H1 (cell line): ENCODE results near the gene CLUH. TPM values are rescaled to one million over a fixed set of nuclear protein-coding genes. Genes with fewer than 3 reads are reported as not detected.

Experiments used
- CTBP2 ChIP-seq: IDR thresholded peaks from 2 replicates; pipeline ENCODE4 v1.7.0; 2011; ENCODE audit warnings: borderline replicate concordance, mild to moderate bottlenecking, moderate library complexity, mixed read lengths, low read length; ENCODE audit not compliant: insufficient read depth, insufficient read length
- POU5F1 ChIP-seq: IDR thresholded peaks from 2 replicates; pipeline ENCODE4 v1.6.1; 2011; ENCODE audit warnings: low read depth, mild to moderate bottlenecking, low read length, moderate library complexity
- SP4 ChIP-seq: IDR thresholded peaks from 2 replicates; pipeline ENCODE4 v1.6.1; 2012; ENCODE audit warnings: low read length, inconsistent platforms
- polyA plus RNA-seq, 7 experiments: library from polyadenylated mRNA; depleted of rRNA in 3 of 7; stranded (reverse) in 5 of 7; unstranded in 2 of 7; fragments of >200 nt in 5 of 7; fragments of 200-250 nt in 2 of 7; gene quantifications; 1 replicate in 5 of 7; 2 replicates in 1 of 7; 4 replicates in 1 of 7; pipeline versions ENCODE4 v1.2.1 to v1.2.3, GENCODE V29; 2011 to 2013; ENCODE audit warnings: missing spikeins in 2 of 7, mixed read lengths in 2 of 7
- total RNA-seq: library from RNA; stranded (reverse); fragmentation: NEBNext Ultra II Directional; extraction: Animal tissue kit (Norgen Biotek cat#: 25700); gene quantifications from 2 replicates; pipeline ENCODE4 v1.2.1, GENCODE V29; 2021
- TF ChIP-seq, protein P1 (sequence below): fragments of 300-600 bp; sonication (generic); IDR thresholded peaks from 2 replicates; pipeline ENCODE4 v1.7.1; 2012; ENCODE audit warnings: low read length, moderate library complexity, mild to moderate bottlenecking, inconsistent platforms; ENCODE audit not compliant: insufficient replicate concordance

Gene CLUH
- total and polyA plus RNA-seq, 2 of the 8 experiments (the other 6 are each of a cell fraction or from before 2014, with no cell fraction given), result 33.6 to 98.6 TPM

DNA sequence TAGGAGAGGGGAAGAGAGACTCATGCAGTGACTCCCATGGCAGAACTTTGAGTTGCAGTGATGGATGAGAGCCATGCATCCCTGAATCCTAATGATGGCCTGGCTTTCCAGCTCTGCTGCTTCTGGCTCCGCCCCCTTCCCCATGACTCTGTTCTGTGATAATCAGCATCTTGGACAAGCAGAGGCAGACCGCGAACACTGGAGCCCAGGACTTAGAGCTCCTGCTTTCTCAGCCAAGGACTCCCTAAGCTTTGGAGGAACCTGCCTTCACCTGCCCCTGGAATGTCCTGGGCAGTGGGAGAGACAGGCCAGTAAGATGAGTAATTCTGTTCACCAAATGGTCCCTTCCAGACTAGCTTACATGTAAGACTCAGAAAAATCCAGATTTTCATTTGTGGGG, 25.4 kb upstream of the CLUH start (continued):
- TF ChIP-seq, protein P1, sequence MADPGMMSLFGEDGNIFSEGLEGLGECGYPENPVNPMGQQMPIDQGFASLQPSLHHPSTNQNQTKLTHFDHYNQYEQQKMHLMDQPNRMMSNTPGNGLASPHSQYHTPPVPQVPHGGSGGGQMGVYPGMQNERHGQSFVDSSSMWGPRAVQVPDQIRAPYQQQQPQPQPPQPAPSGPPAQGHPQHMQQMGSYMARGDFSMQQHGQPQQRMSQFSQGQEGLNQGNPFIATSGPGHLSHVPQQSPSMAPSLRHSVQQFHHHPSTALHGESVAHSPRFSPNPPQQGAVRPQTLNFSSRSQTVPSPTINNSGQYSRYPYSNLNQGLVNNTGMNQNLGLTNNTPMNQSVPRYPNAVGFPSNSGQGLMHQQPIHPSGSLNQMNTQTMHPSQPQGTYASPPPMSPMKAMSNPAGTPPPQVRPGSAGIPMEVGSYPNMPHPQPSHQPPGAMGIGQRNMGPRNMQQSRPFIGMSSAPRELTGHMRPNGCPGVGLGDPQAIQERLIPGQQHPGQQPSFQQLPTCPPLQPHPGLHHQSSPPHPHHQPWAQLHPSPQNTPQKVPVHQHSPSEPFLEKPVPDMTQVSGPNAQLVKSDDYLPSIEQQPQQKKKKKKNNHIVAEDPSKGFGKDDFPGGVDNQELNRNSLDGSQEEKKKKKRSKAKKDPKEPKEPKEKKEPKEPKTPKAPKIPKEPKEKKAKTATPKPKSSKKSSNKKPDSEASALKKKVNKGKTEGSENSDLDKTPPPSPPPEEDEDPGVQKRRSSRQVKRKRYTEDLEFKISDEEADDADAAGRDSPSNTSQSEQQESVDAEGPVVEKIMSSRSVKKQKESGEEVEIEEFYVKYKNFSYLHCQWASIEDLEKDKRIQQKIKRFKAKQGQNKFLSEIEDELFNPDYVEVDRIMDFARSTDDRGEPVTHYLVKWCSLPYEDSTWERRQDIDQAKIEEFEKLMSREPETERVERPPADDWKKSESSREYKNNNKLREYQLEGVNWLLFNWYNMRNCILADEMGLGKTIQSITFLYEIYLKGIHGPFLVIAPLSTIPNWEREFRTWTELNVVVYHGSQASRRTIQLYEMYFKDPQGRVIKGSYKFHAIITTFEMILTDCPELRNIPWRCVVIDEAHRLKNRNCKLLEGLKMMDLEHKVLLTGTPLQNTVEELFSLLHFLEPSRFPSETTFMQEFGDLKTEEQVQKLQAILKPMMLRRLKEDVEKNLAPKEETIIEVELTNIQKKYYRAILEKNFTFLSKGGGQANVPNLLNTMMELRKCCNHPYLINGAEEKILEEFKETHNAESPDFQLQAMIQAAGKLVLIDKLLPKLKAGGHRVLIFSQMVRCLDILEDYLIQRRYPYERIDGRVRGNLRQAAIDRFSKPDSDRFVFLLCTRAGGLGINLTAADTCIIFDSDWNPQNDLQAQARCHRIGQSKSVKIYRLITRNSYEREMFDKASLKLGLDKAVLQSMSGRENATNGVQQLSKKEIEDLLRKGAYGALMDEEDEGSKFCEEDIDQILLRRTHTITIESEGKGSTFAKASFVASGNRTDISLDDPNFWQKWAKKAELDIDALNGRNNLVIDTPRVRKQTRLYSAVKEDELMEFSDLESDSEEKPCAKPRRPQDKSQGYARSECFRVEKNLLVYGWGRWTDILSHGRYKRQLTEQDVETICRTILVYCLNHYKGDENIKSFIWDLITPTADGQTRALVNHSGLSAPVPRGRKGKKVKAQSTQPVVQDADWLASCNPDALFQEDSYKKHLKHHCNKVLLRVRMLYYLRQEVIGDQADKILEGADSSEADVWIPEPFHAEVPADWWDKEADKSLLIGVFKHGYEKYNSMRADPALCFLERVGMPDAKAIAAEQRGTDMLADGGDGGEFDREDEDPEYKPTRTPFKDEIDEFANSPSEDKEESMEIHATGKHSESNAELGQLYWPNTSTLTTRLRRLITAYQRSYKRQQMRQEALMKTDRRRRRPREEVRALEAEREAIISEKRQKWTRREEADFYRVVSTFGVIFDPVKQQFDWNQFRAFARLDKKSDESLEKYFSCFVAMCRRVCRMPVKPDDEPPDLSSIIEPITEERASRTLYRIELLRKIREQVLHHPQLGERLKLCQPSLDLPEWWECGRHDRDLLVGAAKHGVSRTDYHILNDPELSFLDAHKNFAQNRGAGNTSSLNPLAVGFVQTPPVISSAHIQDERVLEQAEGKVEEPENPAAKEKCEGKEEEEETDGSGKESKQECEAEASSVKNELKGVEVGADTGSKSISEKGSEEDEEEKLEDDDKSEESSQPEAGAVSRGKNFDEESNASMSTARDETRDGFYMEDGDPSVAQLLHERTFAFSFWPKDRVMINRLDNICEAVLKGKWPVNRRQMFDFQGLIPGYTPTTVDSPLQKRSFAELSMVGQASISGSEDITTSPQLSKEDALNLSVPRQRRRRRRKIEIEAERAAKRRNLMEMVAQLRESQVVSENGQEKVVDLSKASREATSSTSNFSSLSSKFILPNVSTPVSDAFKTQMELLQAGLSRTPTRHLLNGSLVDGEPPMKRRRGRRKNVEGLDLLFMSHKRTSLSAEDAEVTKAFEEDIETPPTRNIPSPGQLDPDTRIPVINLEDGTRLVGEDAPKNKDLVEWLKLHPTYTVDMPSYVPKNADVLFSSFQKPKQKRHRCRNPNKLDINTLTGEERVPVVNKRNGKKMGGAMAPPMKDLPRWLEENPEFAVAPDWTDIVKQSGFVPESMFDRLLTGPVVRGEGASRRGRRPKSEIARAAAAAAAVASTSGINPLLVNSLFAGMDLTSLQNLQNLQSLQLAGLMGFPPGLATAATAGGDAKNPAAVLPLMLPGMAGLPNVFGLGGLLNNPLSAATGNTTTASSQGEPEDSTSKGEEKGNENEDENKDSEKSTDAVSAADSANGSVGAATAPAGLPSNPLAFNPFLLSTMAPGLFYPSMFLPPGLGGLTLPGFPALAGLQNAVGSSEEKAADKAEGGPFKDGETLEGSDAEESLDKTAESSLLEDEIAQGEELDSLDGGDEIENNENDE, result no peak
- TF ChIP-seq CTBP2 (no peak), POU5F1 (no peak), SP4 (no peak)
- TF ChIP-seq, all 59 proteins: peak for 0
